Measurements from ENCODE around the gene SMIM28. TPM values are rescaled to one million over a fixed set of nuclear protein-coding genes. Genes with fewer than 3 reads are reported as not detected.

SMIM28 gene
- total and polyA plus RNA-seq, 9 of the 15 experiments (the other 6 are each of a cell fraction or from before 2014, with no cell fraction given) = not detected

DNA sequence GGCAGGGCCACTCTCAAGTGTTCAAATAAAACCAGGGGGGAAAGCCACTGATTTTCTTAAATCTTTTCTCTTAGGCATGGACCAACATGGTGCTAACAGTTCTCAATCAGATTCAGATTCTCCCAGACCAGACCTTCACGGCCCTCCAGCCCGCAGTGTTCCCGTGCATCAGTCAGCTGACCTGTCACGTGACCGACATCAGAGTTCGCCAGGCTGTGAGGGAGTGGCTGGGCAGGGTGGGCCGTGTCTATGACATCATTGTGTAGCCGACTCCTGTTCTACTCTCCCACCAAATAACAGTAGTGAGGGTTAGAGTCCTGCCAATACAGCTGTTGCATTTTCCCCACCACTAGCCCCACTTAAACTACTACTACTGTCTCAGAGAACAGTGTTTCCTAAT is 41.5 kb upstream of the SMIM28 start:
- WGBS (ENCODE audit: insufficient coverage, low coverage, missing lambda C conversion rate) = 3% methylated on average over 8 of the region's 8 CpGs
- Histone ChIP-seq H3K4me2 (ENCODE audit: insufficient read depth, low read length) (peak overlapping the region; percentile 51; the same call in 1 of the 2 replicates), H2AFZ (ENCODE audit: low read depth, low read length) (peak overlapping the region; percentile 60; the same call in 1 of the 2 replicates), H3K4me1 (replicated peaks in 1 of 2; ENCODE audit: control insufficient read depth in 2 of 2, insufficient read depth in 2 of 2, low read length in 2 of 2) (no peaks in the 10 kb centered on the region; a peak in 3 of 5 replicates), H3K27me3 (ENCODE audit: control insufficient read depth in 2 of 2, insufficient read depth in 2 of 2, low read length in 2 of 2) (peaks cover 26% of the 10 kb centered on the region in 2 experiments; a peak in 4 of 5 replicates), H3K9me1 (ENCODE audit: control insufficient read depth, insufficient read depth, low read length) (no peaks in the 10 kb centered on the region), H4K20me1 (replicated peaks; ENCODE audit: control insufficient read depth, insufficient read depth, low read length) (no peaks in the 10 kb centered on the region), H3K4me3 (no peak overlapping the region), H3K27ac (ENCODE audit: extremely low read depth, low read depth, low read length) (no peak overlapping the region), H3K9me3 (replicated peaks; ENCODE audit: control insufficient read depth, insufficient read depth, low read depth, low read length) (no peaks in the 10 kb centered on the region), H3K9ac (ENCODE audit: insufficient read depth in 1 of 2, low read depth in 2 of 2, low read length in 2 of 2) (no peak overlapping the region), H3K79me2 (ENCODE audit: control insufficient read depth, insufficient read depth, low read length) (no peaks in the 10 kb centered on the region), H3K36me3 (ENCODE audit: control insufficient read depth, insufficient read depth, low read length) (no peaks in the 10 kb centered on the region)
- in situ Hi-C loops (cut with MboI) (no loop called here), intact Hi-C loops (cut with micrococcal nuclease) (no loop called here)
- BruUV-seq (replicated peaks) = no TSS peak
- peak; percentile 67 for FAIRE-seq
- ATAC-seq = peak; percentile 95
- CTCF ChIA-PET (ENCODE audit: low intra/inter-chr PET ratio) = no interaction called here
- POLR2A ChIA-PET = no interaction called here
- DNase-seq (ENCODE audit: extremely low read depth in 1 of 4, low spot score in 3 of 4) = peak; percentile 41 to 67 (median 56)
- no peak for TF ChIP-seq TAF15 (IDR thresholded peaks at IDR 0.05; ENCODE audit: low read depth, low read length)
- no peak for TF ChIP-seq ZNF253 (CRISPR knock-in tag; conservative IDR thresholded peaks at IDR 0.05)
- TF ChIP-seq, protein P1, sequence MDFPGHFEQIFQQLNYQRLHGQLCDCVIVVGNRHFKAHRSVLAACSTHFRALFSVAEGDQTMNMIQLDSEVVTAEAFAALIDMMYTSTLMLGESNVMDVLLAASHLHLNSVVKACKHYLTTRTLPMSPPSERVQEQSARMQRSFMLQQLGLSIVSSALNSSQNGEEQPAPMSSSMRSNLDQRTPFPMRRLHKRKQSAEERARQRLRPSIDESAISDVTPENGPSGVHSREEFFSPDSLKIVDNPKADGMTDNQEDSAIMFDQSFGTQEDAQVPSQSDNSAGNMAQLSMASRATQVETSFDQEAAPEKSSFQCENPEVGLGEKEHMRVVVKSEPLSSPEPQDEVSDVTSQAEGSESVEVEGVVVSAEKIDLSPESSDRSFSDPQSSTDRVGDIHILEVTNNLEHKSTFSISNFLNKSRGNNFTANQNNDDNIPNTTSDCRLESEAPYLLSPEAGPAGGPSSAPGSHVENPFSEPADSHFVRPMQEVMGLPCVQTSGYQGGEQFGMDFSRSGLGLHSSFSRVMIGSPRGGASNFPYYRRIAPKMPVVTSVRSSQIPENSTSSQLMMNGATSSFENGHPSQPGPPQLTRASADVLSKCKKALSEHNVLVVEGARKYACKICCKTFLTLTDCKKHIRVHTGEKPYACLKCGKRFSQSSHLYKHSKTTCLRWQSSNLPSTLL (IDR thresholded peaks at IDR 0.05) = no peak
- no peak for TF ChIP-seq ZSCAN32 (CRISPR knock-in tag; IDR thresholded peaks at IDR 0.05)
- TF ChIP-seq TCF7L2 (IDR thresholded peaks at IDR 0.05; ENCODE audit: low read depth, low read length) = no peak
- TF ChIP-seq STAT5A (IDR thresholded peaks at IDR 0.05; ENCODE audit: borderline replicate concordance, low read length) = no peak
- TF ChIP-seq ZBTB7A (IDR thresholded peaks at IDR 0.05; ENCODE audit: borderline replicate concordance, control insufficient read depth, low read depth, low read length) = no peak
- TF ChIP-seq GTF2A2 (tag; IDR thresholded peaks at IDR 0.05) = no peak
- peak; percentile 99 for TF ChIP-seq RAD51 (IDR thresholded peaks at IDR 0.05; ENCODE audit: borderline replicate concordance, low read depth)
- TF ChIP-seq SAP30 (IDR thresholded peaks at IDR 0.05; ENCODE audit: borderline replicate concordance, insufficient read depth, low read depth, low read length, poor library complexity, severe bottlenecking) = no peak
- TF ChIP-seq PHF20 (IDR thresholded peaks at IDR 0.05; ENCODE audit: partially characterized antibody) = peak; percentile 52
- no peak for TF ChIP-seq NFATC3 (IDR thresholded peaks at IDR 0.05)
- TF ChIP-seq, protein P2, sequence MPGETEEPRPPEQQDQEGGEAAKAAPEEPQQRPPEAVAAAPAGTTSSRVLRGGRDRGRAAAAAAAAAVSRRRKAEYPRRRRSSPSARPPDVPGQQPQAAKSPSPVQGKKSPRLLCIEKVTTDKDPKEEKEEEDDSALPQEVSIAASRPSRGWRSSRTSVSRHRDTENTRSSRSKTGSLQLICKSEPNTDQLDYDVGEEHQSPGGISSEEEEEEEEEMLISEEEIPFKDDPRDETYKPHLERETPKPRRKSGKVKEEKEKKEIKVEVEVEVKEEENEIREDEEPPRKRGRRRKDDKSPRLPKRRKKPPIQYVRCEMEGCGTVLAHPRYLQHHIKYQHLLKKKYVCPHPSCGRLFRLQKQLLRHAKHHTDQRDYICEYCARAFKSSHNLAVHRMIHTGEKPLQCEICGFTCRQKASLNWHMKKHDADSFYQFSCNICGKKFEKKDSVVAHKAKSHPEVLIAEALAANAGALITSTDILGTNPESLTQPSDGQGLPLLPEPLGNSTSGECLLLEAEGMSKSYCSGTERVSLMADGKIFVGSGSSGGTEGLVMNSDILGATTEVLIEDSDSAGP (CRISPR knock-in tag; IDR thresholded peaks at IDR 0.05) = no peak
- no peak for TF ChIP-seq BRF1 (IDR thresholded peaks at IDR 0.05; ENCODE audit: borderline replicate concordance, extremely low read depth, insufficient read length)
- TF ChIP-seq ZNF695 (CRISPR knock-in tag; IDR thresholded peaks at IDR 0.05) = no peak
- TF ChIP-seq, protein P3, sequence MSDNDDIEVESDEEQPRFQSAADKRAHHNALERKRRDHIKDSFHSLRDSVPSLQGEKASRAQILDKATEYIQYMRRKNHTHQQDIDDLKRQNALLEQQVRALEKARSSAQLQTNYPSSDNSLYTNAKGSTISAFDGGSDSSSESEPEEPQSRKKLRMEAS (CRISPR knock-in tag; IDR thresholded peaks at IDR 0.05) = no peak
- TF ChIP-seq ZNF165 (CRISPR knock-in tag; IDR thresholded peaks at IDR 0.05; ENCODE audit: borderline replicate concordance) = peak; percentile 28; the same call in 1 of the 2 replicates
- TF ChIP-seq L3MBTL2 (IDR thresholded peaks at IDR 0.05) = peak; percentile 58
- TF ChIP-seq MAFG (tag; conservative IDR thresholded peaks at IDR 0.05) = no peak
- no peak for TF ChIP-seq ZNF311 (CRISPR knock-in tag; IDR thresholded peaks at IDR 0.05)
- no peak for TF ChIP-seq RBFOX2 (IDR thresholded peaks at IDR 0.05; ENCODE audit: low read depth, low read length)
- 0 out of 2 replicates have a peak, but pooled peaks have one; percentile 7 for TF ChIP-seq OTX1 (CRISPR knock-in tag; IDR thresholded peaks at IDR 0.05)
